Stimulated activated CD4-positive, alpha-beta T cell treated with anti-CD3 and anti-CD28 coated beads, Interleukin-4, amount 100 ng/mL, for 24 hours (primary cell): ENCODE data around the gene CCDC142.

Source experiments
- DNase-seq: peaks from one replicate; pipeline ENCODE4 v3.0.0-alpha.2; 2020

Gene CCDC142

DNA sequence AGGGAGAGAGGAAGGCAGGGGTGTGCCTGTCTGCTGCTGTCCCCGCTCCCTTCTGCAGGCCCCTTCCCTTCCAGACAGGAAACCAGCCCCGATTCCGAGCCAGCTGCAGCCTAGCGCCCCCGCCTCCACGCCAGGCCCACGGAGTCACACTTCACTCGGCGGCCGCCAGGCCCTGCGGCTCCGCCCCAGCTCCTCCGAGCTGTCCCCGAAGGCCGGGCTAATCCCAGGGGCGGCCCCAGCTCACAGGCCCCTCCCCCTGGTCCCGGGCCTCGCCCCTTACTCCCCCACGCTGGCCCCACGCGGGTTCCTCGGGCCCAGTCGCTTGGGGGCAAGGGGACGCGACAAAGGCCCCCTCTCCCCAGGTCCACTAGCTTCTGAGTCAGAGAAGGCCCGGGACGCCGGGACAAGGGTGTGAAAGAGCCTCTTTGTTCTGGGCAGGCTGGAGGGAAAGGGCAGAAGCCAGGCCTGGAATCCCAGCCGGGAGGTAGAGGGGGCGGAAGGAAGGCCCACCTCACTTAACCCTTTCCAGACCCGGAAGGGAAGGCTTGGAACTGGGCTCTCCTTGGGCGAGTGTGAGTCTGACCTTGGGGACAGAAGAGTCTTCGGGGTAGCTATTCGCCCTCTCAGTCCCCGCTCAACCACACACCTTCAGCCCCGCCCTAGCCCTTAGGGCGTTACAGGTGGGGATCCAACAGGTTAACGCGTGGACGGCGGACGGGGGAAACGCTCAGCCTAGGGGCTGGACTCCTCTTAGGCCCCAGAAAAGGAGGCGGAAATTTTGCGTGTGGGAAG is 42.2 kb downstream of the CCDC142 start:
- DNase-seq: peak; percentile 48

DNA sequence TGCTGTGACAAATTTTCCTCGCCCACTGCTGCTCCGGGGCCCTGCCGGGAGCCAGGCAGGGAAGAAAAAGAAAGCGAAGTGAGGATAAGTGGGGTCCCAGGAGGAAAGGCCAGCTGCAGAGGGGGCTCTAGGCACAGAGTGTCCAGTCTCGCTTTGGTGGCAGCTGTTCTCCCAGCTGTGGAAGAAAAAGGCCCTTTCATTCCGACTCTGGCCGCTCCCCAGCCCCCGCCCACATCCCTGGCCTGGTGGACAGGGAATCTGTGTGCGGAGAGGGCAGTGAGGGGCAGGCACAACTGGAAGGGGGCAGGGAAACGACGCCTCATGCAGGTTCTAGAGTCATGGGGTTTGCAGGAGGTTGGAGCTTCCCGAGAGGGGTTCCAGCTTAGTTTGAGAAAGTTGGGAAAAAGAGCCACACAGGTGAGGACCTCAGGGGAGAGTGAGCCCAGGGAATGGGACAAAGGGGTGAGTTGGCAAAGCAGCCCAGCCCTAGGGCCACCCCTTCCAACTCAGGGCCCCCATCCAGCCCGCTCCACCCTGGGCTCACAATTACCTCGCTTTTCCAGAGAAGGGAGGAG is 42.9 kb downstream of the CCDC142 start:
- DNase-seq: no peak

DNA sequence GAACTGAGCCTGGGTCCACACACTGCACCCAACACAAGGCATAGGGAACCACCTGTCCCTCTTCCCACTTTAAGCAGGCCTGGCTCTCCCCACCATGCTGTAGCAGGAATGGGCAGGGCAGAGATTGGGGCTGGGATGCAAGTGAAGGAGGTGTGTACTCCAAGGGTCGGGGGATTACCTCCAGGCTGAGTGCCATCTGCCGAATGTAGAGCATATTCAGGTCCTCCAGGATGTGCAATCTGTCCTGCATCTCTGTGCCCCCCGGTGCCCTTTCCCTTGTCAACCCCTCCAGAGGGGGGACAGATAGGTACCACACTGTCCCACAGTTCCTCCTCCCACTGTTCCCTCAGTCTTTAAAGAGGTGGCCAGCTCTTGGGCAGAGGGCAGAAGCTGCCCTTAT is 43.4 kb downstream of the CCDC142 start:
- no peak for DNase-seq

DNA sequence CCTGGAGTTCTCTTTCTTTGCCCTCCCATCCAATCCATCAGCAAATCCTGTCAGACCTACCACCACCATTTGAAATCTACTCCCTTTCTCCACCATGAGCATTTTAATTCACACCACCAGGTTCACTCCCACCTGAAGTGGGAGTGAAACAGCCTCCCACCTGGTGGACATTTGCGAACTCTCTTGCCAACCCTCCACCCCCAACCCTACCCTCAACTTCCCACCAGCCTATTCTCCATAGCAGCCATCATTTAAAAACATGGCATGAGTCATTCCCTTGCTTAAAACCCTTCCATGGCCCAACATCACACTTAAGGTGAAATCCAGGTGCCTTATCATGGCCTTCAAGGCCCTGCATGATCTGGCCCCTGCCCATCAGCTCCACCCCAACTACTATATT is 44.5 kb downstream of the CCDC142 start:
- DNase-seq: no peak

DNA sequence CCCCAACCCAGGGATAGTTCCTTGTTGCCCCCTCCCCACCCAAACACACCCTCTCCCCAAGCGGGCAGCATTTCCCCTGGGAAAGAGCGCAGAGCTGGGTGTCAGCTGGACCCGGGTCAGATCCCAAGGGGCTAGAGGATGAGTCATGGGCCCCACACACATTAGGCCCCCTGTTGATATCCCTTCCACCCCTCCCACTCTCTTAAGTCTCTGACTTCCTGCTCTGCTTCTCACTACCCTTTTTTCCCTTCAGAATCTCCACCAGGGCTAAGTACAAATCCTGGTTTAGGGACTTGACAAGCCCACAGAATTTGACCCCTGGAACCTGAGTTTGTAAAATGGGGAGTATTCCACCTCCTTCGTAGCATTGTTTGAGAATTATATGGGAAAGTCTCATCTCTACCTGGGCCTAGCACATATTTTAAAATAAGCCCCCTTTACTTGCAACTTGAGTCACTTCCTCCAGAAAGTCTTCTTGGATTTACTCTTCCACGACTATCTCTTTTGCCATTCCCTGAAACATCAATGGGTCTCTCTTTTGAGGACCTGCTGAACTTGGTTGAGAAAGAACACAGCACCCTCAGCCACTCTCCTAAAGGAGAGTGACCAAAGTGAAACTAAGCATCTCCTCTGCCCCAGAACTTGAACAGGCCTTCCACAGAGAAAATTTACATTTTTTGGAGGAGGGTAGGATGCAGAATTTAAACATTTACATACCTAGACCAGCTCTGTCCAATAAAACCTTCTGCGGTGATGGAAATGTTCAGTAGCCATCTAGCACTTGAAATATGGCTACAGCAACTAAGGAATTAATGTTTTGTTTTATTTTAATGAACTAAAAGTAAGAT is 45.7 kb downstream of the CCDC142 start:
- DNase-seq: no peak

DNA sequence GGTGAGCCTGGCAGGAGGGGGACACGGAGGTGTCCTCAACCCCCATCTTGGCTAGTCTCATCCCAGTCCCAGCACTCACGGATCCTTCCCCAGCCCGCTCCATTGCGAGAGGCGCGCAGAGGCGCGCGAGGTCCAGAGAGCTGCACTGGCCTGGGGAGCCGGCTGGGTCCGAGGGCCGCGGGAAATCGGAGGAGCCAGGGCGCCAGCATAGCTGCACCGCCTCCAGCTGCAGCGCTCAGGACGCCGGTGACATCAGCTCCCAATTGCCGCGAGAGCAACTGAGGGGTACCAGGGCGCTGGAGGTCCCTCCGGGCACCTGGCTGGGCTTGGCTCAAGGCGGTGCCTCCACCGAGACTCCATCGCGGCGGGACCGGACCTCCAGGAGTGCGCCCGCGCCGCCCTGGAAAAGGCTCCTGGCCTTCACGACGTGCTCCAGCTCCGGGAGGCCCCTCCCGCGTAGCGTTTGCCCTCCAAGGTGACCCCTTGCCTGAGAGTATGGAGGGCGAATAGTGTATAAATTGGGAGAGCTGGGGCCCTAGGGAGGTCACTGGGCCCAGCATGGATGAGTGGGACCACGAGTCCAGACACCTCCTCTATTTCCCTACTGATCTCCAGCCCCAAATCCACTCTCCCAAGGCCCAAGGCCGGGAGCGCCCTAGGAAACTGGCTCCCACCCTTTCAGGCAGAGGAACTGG is 46.5 kb downstream of the CCDC142 start:
- DNase-seq: no peak

DNA sequence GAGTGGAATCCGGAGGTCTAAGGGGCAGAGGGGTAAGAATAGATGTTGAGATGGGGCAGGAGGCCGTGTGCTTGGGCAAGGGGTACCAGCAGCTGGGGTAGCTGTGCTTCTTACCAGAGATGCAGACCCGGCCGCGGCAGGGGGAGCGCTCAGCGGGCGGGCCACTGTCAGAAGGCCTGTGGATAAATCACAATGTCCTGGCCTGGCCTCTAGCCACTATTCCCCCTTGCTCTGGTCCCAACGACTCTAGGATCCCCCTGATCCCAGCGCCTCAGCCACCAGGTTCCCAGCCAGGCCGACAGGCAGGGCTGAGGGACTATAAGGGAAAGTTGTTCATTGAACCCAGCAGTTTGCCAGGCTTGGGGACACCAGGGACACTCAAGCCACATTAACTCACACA is 52.3 kb downstream of the CCDC142 start:
- no peak for DNase-seq

DNA sequence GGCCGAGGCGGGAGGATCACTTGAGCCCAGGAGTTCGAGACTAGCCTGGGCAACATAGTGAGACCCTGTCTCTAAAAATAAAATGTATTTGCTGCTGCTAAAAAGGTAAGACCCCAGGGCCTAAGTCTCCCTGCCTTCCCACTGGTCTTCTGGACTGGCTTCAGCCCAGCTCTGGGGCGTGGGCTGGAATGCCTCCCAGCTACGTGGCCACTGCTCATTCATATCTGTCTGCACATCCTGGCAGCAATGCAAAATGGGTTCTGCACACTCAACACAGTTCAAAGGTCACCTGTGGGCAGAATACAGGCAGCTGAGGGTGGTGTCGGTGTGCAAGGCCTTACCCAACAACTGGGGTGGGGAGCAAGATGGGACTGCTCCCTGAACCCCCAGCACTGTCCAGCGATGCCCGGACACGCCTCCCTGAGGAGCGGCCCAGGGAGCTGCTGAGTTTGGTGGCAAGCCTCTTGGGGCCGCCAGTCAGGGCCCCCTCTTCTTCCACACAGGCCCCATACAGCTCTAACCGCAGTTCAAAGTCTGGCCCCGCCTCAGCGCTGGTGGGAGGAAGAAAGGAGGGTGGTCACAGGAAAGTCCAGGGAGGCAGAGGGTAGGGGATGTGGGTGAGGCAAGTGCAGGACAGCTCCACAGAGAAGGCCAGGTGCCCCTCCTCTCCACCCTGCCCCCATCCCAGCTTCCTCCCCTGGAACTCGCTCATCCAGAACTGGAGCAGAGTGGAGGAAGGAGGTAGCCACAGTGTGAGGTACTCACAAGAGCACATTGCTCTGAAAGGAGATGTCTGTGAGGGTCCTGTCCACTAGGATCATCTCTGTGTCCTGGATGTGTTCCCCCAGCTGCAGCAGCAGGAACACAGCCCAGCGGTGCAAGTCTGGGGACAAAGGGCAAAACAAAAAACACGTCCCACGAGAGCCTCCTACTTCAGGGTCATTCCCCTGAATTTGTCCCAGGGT is 53.0 kb downstream of the CCDC142 start:
- no peak for DNase-seq

DNA sequence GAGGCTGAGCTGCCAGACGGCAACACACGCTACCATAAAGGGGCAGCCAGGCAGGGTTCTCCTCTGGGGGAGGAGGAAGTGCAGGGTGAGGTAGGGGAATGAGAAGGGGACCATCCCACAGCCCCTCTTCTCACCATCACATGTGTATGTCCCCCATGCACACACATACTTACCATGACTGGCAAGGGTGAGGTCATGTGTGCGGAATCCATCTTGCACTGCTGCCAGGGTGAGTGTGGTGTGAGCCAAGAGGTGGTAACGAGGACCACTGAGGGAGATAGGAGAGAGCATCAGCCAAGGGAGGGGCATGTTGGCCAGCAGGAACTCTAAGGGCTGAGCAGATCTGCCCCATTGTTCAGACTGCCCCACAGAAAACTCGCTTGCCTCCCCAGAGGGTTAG is 54.1 kb downstream of the CCDC142 start:
- no peak for DNase-seq

DNA sequence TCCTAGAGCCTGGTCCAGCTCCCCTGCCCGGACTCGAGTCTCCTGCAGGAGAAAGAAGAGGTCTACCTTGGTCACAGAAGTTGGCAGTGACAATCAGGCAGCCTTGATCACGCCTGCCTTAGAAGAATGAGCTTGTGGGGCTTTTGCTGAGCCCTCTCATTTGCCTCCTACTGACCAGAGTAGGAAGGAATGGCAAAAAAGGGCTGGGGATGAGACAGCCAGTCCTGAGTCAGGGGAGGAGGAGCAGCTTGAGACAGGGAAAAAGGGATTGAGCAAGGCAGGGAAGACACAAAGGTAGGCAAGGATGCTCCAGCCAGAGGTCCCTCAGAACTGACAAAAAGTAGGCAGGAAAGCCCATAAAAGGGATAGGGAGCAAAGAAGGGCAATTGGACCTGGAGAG is 55.2 kb downstream of the CCDC142 start:
- DNase-seq: no peak

DNA sequence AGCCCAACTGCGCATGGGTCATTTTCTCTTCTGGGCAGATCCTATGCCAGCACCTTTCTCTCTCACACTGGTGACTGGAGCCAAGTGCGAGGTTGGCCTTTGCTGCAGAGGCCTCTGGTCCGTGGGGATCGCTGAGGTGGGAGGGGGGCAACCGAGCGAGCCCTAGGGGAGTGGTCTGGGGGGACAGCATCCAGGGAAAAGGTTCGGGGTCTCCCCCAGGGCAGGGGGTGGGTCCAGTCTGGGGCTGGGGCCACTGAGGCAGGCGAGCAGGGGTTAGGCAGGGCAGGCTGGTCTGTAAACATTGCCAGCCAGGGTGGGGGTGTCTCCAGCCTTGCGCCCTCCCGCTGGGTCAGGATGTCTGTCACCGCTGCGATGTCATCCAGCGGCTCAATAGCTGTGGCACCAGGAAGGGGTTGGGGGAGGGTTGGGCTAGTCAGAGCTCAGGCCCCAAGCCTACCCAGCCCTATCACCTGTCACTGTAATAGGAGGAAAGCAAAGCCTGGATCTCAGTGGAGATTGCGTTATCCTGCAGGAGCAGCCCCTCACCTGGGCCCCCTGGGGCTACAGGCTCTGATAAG is 56.5 kb downstream of the CCDC142 start:
- DNase-seq: no peak

DNA sequence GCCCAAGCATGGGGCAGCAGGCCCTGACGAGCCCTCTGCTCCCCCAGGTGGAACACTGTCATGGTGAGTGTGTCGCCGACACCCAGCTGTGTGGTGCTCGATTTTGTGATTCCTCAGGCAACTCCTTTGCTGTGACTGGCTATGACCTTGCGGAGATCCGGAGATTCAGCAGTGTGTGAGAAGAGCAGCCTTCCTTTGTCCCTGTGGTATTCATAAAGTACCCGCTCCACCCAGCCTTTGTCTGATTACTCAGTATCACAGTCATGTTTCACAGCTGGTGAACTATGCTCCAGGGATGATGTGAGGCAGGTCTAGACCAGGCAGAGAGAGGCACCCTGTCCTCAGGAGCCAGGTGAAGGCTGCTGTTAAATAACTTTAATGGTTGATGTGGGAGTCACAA is 57.3 kb downstream of the CCDC142 start:
- DNase-seq: no peak

DNA sequence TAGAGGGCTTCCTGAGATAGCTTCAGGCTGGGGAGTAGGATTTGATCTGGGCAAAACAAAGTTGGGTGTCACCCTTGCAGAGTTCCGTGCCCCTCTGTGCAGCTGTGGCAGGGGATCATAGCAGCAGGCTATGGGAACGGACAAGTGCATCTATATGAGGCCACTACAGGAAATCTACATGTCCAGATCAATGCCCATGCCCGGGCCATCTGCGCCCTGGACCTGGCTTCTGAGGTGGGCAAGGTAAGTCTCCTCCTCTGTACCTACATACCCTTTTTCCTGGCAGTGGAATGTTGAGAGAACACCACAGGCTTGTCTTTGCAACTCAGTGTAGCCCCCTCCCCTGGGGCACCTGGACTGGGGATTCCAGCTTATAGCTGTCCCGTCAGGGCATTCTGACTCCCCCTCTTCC is 57.8 kb downstream of the CCDC142 start:
- no peak for DNase-seq

DNA sequence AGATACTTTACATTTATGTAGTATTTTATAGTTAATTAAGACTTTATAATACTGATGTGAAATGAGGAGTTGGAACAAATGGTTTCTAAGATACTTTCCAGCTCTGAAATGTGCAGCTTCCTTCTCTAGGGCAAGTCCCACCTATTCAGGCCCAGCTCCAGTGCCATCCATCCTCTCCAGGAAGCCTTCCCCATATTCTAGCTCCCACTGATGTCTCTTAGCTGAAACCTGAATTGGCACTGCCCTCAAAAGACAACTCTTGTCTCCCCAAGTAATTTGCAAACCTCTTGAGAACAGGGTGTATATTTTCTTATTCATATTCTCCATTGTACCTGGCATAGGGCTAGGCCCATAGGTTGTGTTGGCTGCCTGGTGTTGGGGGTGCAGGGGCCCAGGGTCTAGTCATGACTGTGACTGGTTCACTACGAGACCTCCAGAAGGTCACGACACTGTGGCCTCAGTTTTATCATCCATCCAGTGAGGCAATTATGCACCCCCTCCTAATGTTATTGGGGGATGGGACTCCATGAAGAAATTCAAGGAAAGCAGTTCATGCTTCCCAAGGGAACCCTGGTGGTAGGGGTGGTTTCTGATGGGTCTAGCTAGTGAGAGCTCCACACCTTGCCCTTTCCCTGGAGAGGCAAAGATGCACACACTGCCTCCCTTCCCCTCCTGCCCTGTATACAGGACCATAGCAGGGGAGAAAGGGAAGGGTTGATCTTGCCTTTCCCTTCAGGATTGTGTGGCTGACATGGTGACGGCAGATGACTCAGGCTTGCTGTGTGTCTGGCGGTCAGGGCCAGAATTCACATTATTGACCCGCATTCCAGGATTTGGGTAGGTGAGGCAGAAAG is 58.4 kb downstream of the CCDC142 start:
- DNase-seq: no peak
